Measurements from ENCODE around the gene LAMC3. TPM values are rescaled to one million over a fixed set of nuclear protein-coding genes. Genes with fewer than 3 reads are reported as not detected.

Gene LAMC3
- total RNA-seq, 2 experiments from 2014 or later = 0.66 to 1.7 TPM

- POLR2A ChIA-PET = no interaction called here
- intact Hi-C loops (cut with DNase I, micrococcal nuclease) = no loop called here
- TF ChIP-seq CTCF (IDR thresholded peaks at IDR 0.05) = no peak
- no peak overlapping the region for H3K27ac Mint-ChIP-seq
- H3K4me1 ChIP-seq (ENCODE audit: insufficient read depth, low read length) = no peaks in the 10 kb centered on the region
- H3K4me3 ChIP-seq (ENCODE audit: low read length) = no peak overlapping the region
- H3K27me3 ChIP-seq (ENCODE audit: control insufficient read depth in 1 of 2, insufficient read depth in 2 of 2, low read length in 2 of 2) = peaks cover 0 to 4% of the 10 kb centered on the region in 2 experiments
- DNase-seq = no peak
- CTCF ChIA-PET = no interaction called here
- no peak overlapping the region for H3K4me3 Mint-ChIP-seq
- H3K27ac ChIP-seq (ENCODE audit: low read depth in 1 of 2, low read length in 2 of 2) = no peak overlapping the region
- no peaks in the 10 kb centered on the region for H3K36me3 Mint-ChIP-seq (ENCODE audit: low read depth)
- no peak for ATAC-seq (ENCODE audit: poor library complexity)
- no peaks in the 10 kb centered on the region for H3K4me1 Mint-ChIP-seq (ENCODE audit: low read depth)
- no peaks in the 10 kb centered on the region for H3K27me3 Mint-ChIP-seq
- H3K9me3 Mint-ChIP-seq = no peaks in the 10 kb centered on the region
- no peaks in the 10 kb centered on the region for H3K36me3 ChIP-seq (ENCODE audit: insufficient read depth, low read length)
- peaks cover 0 to 10% of the 10 kb centered on the region in 2 experiments for H3K9me3 ChIP-seq (ENCODE audit: control insufficient read depth in 1 of 2, insufficient read depth in 1 of 2, low read length in 2 of 2)
Measured at GRCh38 chr9:130963916-130964315, 45.1 kb upstream of the LAMC3 start.

GRCh38 chr9:130965680-130966079 lies 43.3 kb upstream of the LAMC3 start:
- DNase-seq (no peak), ATAC-seq (ENCODE audit: poor library complexity) (no peak)
- Histone ChIP-seq H3K4me3 (ENCODE audit: low read length) (no peak overlapping the region), H3K4me1 (ENCODE audit: insufficient read depth, low read length) (no peaks in the 10 kb centered on the region), H3K9me3 (ENCODE audit: control insufficient read depth in 1 of 2, insufficient read depth in 1 of 2, low read length in 2 of 2) (peaks cover 0 to 10% of the 10 kb centered on the region in 2 experiments), H3K36me3 (ENCODE audit: insufficient read depth, low read length) (no peaks in the 10 kb centered on the region), H3K27me3 (ENCODE audit: control insufficient read depth in 1 of 2, insufficient read depth in 2 of 2, low read length in 2 of 2) (peaks cover 0 to 4% of the 10 kb centered on the region in 2 experiments), H3K27ac (ENCODE audit: low read depth in 1 of 2, low read length in 2 of 2) (no peak overlapping the region)
- H3K4me1 Mint-ChIP-seq (ENCODE audit: low read depth) = no peaks in the 10 kb centered on the region
- H3K27me3 Mint-ChIP-seq = no peaks in the 10 kb centered on the region
- no peaks in the 10 kb centered on the region for H3K36me3 Mint-ChIP-seq (ENCODE audit: low read depth)
- H3K9me3 Mint-ChIP-seq = no peaks in the 10 kb centered on the region
- intact Hi-C loops (cut with DNase I, micrococcal nuclease) = no loop called here
- H3K27ac Mint-ChIP-seq = no peak overlapping the region
- H3K4me3 Mint-ChIP-seq = no peak overlapping the region
- TF ChIP-seq CTCF (IDR thresholded peaks at IDR 0.05) = no peak
- POLR2A ChIA-PET = no interaction called here
- CTCF ChIA-PET = no interaction called here

GRCh38 chr9:130970052-130970451 lies 38.9 kb upstream of the LAMC3 start:
- Histone ChIP-seq H3K4me1 (ENCODE audit: insufficient read depth, low read length) (no peaks in the 10 kb centered on the region), H3K36me3 (ENCODE audit: insufficient read depth, low read length) (no peaks in the 10 kb centered on the region), H3K9me3 (ENCODE audit: control insufficient read depth in 1 of 2, insufficient read depth in 1 of 2, low read length in 2 of 2) (no peaks in the 10 kb centered on the region), H3K4me3 (ENCODE audit: low read length) (no peak overlapping the region), H3K27ac (ENCODE audit: low read depth in 1 of 2, low read length in 2 of 2) (no peak overlapping the region), H3K27me3 (ENCODE audit: control insufficient read depth in 1 of 2, insufficient read depth in 2 of 2, low read length in 2 of 2) (peaks cover 0 to 2% of the 10 kb centered on the region in 2 experiments)
- ATAC-seq (ENCODE audit: poor library complexity) (no peak), DNase-seq (no peak)
- Mint-ChIP-seq H3K4me1 (ENCODE audit: low read depth) (no peaks in the 10 kb centered on the region), H3K36me3 (ENCODE audit: low read depth) (no peaks in the 10 kb centered on the region), H3K9me3 (no peaks in the 10 kb centered on the region), H3K4me3 (no peak overlapping the region), H3K27me3 (peaks cover 22% of the 10 kb centered on the region), H3K27ac (no peak overlapping the region)
- TF ChIP-seq CTCF (IDR thresholded peaks at IDR 0.05) = no peak
- POLR2A ChIA-PET = no interaction called here
- CTCF ChIA-PET = no interaction called here
- intact Hi-C loops (cut with DNase I, micrococcal nuclease) = no loop called here
